Duodenal mucosa (tissue), 2 donors: ENCODE measurements around the gene STXBP6.
A peak's percentile ranks its signal among the peaks of the same experiment; 100 is the strongest.
"Not testable (repeated sequence)": the region's sequence is repeated elsewhere in the genome, so short reads cannot be mapped to it uniquely, and the experiment has no call there.

Source experiments
- H3K27ac ChIP-seq: one replicate; pipeline ENCODE4 v1.7.0; 2013; ENCODE audit warnings: low read depth, low read length
- H3K27me3 ChIP-seq, 2 donors: one replicate each; pipeline ENCODE4 v1.7.0; 2013; ENCODE audit warnings: low read length in 2 of 2, control low read depth in 1 of 2; ENCODE audit not compliant: insufficient read depth in 2 of 2, control insufficient read depth in 1 of 2
- H3K36me3 ChIP-seq, 2 donors: one replicate each; pipeline ENCODE4 v1.7.0; 2013; ENCODE audit warnings: low read length in 2 of 2, control low read depth in 1 of 2; ENCODE audit not compliant: insufficient read depth in 2 of 2, control insufficient read depth in 1 of 2
- H3K4me1 ChIP-seq, 2 donors: one replicate each; pipeline ENCODE4 v1.7.0; 2013; ENCODE audit warnings: low read length in 2 of 2, control low read depth in 1 of 2; ENCODE audit not compliant: insufficient read depth in 2 of 2, control insufficient read depth in 1 of 2
- H3K4me3 ChIP-seq, 2 donors: one replicate each; pipeline ENCODE4 v1.7.0; 2013; ENCODE audit warnings: low read length in 2 of 2, low read depth in 1 of 2
- H3K9ac ChIP-seq, 2 donors: one replicate each; pipeline ENCODE4 v1.7.0; 2013; ENCODE audit warnings: low read length in 2 of 2, low read depth in 1 of 2
- H3K9me3 ChIP-seq, 2 donors: one replicate each; pipeline ENCODE4 v1.7.0; 2013; ENCODE audit warnings: low read length in 2 of 2, control low read depth in 1 of 2; ENCODE audit not compliant: control insufficient read depth in 1 of 2

The STXBP6 gene

DNA sequence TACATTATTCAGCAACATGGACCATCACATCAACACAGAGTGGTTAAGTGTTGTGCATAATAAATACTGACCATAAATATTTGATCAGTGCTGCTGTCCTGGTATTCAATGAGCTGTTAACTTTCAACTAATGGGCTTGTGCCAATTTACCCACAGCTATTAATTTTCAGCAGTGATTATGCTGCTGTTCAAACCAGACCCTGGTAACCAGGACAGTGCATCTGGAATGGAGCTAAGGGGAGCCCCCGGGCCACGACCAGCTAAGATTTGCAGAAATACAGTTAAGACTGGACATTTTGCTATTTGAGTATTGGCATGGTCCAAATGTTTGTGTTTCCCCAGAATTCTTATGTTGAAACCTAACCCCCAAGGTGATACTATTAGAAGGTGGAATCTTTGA, 235.6 kb downstream of the STXBP6 start:
- Histone ChIP-seq H3K4me1 (peaks cover 63 to 74% of the 10 kb centered on the region in 2 donors), H3K27me3 (no peaks in the 10 kb centered on the region), H3K9ac (no peak overlapping the region), H3K36me3 (no peaks in the 10 kb centered on the region), H3K27ac (no peak overlapping the region), H3K9me3 (no peaks in the 10 kb centered on the region), H3K4me3 (no peak overlapping the region)

DNA sequence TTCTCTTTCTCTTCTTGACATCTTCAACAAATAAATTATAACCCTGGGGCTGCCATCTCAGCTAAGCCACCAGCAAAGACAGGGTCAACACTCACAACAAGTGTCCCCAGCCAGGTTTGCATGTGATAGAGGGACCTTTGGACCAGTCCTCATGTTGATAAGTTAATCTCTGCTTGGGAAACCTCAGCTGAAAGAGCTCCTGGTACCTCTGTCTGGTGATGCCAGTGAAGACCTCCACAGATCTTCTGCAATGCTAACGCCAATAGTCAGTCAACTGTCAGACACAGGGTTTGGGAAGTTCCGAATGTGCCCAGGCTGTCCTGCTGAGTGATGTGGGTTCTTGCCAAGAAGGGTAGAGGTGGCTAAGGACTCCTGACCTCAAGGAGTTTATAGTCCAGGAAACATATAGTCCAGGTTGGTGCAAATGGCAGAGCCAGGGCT, 236.1 kb downstream of the STXBP6 start:
- Histone ChIP-seq H3K36me3 (no peaks in the 10 kb centered on the region), H3K27ac (no peak overlapping the region), H3K4me3 (no peak overlapping the region), H3K9me3 (no peaks in the 10 kb centered on the region), H3K9ac (no peak overlapping the region), H3K27me3 (no peaks in the 10 kb centered on the region), H3K4me1 (peaks cover 58 to 70% of the 10 kb centered on the region in 2 donors)

GRCh38 chr14:24813089-24813815, 236.7 kb downstream of the STXBP6 start:
- Histone ChIP-seq H3K4me1 (peaks cover 57 to 69% of the 10 kb centered on the region in 2 donors), H3K9me3 (no peaks in the 10 kb centered on the region), H3K27me3 (no peaks in the 10 kb centered on the region), H3K9ac (no peak overlapping the region), H3K27ac (no peak overlapping the region), H3K36me3 (no peaks in the 10 kb centered on the region), H3K4me3 (no peak overlapping the region)

DNA sequence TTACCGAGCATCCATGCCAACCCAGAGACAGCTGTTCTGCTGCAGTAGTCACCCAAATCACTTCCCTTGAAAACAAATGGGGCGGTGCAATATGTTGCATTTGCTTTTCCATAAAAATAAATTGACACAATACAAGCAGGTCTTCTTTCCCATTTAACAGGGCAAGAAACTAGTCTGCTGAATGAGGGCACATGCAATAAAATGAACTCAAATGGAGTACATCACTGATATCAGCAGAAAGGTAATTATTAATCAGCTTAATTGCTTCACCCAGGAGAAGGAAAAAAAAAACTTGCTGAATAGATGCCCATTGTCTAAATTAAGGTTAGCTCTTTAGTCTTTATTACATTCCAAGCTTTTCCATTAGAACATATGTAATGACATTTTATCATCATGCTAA, 240.8 kb downstream of the STXBP6 start:
- H3K27ac ChIP-seq, result no peak overlapping the region
- no peaks in the 10 kb centered on the region for H3K9me3 ChIP-seq
- H3K9ac ChIP-seq, result no peak overlapping the region

GRCh38 chr14:24808412-24808811, 241.5 kb downstream of the STXBP6 start:
- H3K4me3 ChIP-seq, result peak overlapping the region; percentile 6 to 23
- no peak overlapping the region for H3K9ac ChIP-seq
- no peaks in the 10 kb centered on the region for H3K36me3 ChIP-seq
- no peaks in the 10 kb centered on the region for H3K9me3 ChIP-seq
- H3K27ac ChIP-seq, result no peak overlapping the region
- H3K4me1 ChIP-seq, result peaks cover 39 to 51% of the 10 kb centered on the region in 2 donors
- no peaks in the 10 kb centered on the region for H3K27me3 ChIP-seq

More for the DNA sequence above, 240.8 kb downstream of the STXBP6 start:
- Histone ChIP-seq H3K4me1 (peaks cover 46 to 58% of the 10 kb centered on the region in 2 donors), H3K4me3 (peak overlapping the region; percentile 10 to 24), H3K27me3 (no peaks in the 10 kb centered on the region), H3K36me3 (no peaks in the 10 kb centered on the region)

GRCh38 chr14:24806061-24806678, 243.8 kb downstream of the STXBP6 start:
- Histone ChIP-seq H3K9me3 (no peaks in the 10 kb centered on the region), H3K27ac (no peak overlapping the region), H3K9ac (peak overlapping the region in 1 of 2 donors; percentile 25)

GRCh38 chr14:24804552-24805212, 245.3 kb downstream of the STXBP6 start:
- H3K9ac ChIP-seq, result no peak overlapping the region
- no peaks in the 10 kb centered on the region for H3K27me3 ChIP-seq
- H3K4me3 ChIP-seq, result no peak overlapping the region
- H3K9me3 ChIP-seq, result no peaks in the 10 kb centered on the region
- H3K36me3 ChIP-seq, result no peaks in the 10 kb centered on the region
- no peak overlapping the region for H3K27ac ChIP-seq
- peaks cover 28 to 30% of the 10 kb centered on the region in 2 donors for H3K4me1 ChIP-seq

More at GRCh38 chr14:24806061-24806678, 243.8 kb downstream of the STXBP6 start:
- Histone ChIP-seq H3K4me3 (no peak overlapping the region), H3K4me1 (peaks cover 36 to 41% of the 10 kb centered on the region in 2 donors), H3K27me3 (no peaks in the 10 kb centered on the region), H3K36me3 (no peaks in the 10 kb centered on the region)

GRCh38 chr14:24803933-24804494, 245.9 kb downstream of the STXBP6 start:
- Histone ChIP-seq H3K4me1 (peaks cover 25 to 28% of the 10 kb centered on the region in 2 donors), H3K4me3 (no peak overlapping the region), H3K27me3 (no peaks in the 10 kb centered on the region), H3K36me3 (no peaks in the 10 kb centered on the region), H3K9ac (no peak overlapping the region), H3K9me3 (no peaks in the 10 kb centered on the region), H3K27ac (no peak overlapping the region)

- H3K4me3 ChIP-seq, H3K36me3 ChIP-seq, H3K9me3 ChIP-seq, H3K27me3 ChIP-seq, H3K9ac ChIP-seq, H3K27ac ChIP-seq: not testable (repeated sequence)
- H3K4me1 ChIP-seq, result peaks cover 22 to 25% of the 10 kb centered on the region in 2 donors
Measured at GRCh38 chr14:24803426-24803825, 246.5 kb downstream of the STXBP6 start.

GRCh38 chr14:24802236-24802635, 247.7 kb downstream of the STXBP6 start:
- Histone ChIP-seq H3K27me3 (no peaks in the 10 kb centered on the region), H3K4me1 (peaks cover 17 to 19% of the 10 kb centered on the region in 2 donors), H3K4me3 (no peak overlapping the region), H3K36me3 (no peaks in the 10 kb centered on the region), H3K9ac (no peak overlapping the region), H3K27ac (no peak overlapping the region), H3K9me3 (no peaks in the 10 kb centered on the region)
